Effector memory CD4-positive, alpha-beta T cell (primary cell): Measurements from ENCODE around the gene GREM2.

Source experiments
- DNase-seq, 3 donors: peaks; one replicate each; pipeline ENCODE4 v3.0.0-alpha.2; 2020
- H3K27ac ChIP-seq: 2 replicates; pipeline ENCODE4 v1.7.0; 2013; ENCODE audit warnings: mild to moderate bottlenecking, low read length, moderate library complexity; ENCODE audit not compliant: insufficient read depth, poor library complexity, severe bottlenecking
- H3K27me3 ChIP-seq: replicated peaks from 2 replicates; pipeline ENCODE4 v1.7.0; 2013; ENCODE audit warnings: mild to moderate bottlenecking, low read length; ENCODE audit not compliant: insufficient read depth, control insufficient read depth, poor library complexity, severe bottlenecking
- H3K36me3 ChIP-seq: 2 replicates; pipeline ENCODE4 v1.7.0; 2013; ENCODE audit warnings: mild to moderate bottlenecking, low read length, moderate library complexity; ENCODE audit not compliant: control insufficient read depth, insufficient read depth
- H3K4me1 ChIP-seq: 2 replicates; pipeline ENCODE4 v1.7.0; 2013; ENCODE audit warnings: low read length, mild to moderate bottlenecking; ENCODE audit not compliant: control insufficient read depth, insufficient read depth, poor library complexity, severe bottlenecking
- H3K4me3 ChIP-seq: 2 replicates; pipeline ENCODE4 v1.7.0; 2013; ENCODE audit warnings: low read length, low read depth, mild to moderate bottlenecking; ENCODE audit not compliant: insufficient read depth, poor library complexity, severe bottlenecking
- H3K9me3 ChIP-seq: 2 replicates; pipeline ENCODE4 v1.7.0; 2013; ENCODE audit warnings: mild to moderate bottlenecking, low read length, moderate library complexity; ENCODE audit not compliant: control insufficient read depth

Gene GREM2

GRCh38 chr1:240635466-240636256 is 23.7 kb upstream of the GREM2 start:
- no peak for DNase-seq
- Histone ChIP-seq H3K27me3 (no peaks in the 10 kb centered on the region), H3K9me3 (no peaks in the 10 kb centered on the region), H3K36me3 (no peaks in the 10 kb centered on the region), H3K27ac (no peak overlapping the region), H3K4me3 (no peak overlapping the region), H3K4me1 (no peaks in the 10 kb centered on the region)

GRCh38 chr1:240630409-240630808 is 18.5 kb upstream of the GREM2 start:
- H3K4me1 ChIP-seq: no peaks in the 10 kb centered on the region
- no peaks in the 10 kb centered on the region for H3K9me3 ChIP-seq
- H3K27me3 ChIP-seq: no peaks in the 10 kb centered on the region
- no peak overlapping the region for H3K4me3 ChIP-seq
- no peak for DNase-seq
- no peak overlapping the region for H3K27ac ChIP-seq
- H3K36me3 ChIP-seq: no peaks in the 10 kb centered on the region

- Histone ChIP-seq H3K9me3 (no peaks in the 10 kb centered on the region), H3K4me1 (no peaks in the 10 kb centered on the region), H3K27ac (no peak overlapping the region), H3K27me3 (no peaks in the 10 kb centered on the region), H3K4me3 (no peak overlapping the region), H3K36me3 (no peaks in the 10 kb centered on the region)
- DNase-seq: no peak
These were observed 9.3 kb upstream of the GREM2 start for GRCh38 chr1:240621249-240621648.

- no peaks in the 10 kb centered on the region for H3K9me3 ChIP-seq
- DNase-seq: no peak
- no peak overlapping the region for H3K4me3 ChIP-seq
- H3K36me3 ChIP-seq: no peaks in the 10 kb centered on the region
- no peak overlapping the region for H3K27ac ChIP-seq
- no peaks in the 10 kb centered on the region for H3K4me1 ChIP-seq
- no peaks in the 10 kb centered on the region for H3K27me3 ChIP-seq
These were observed 8.1 kb upstream of the GREM2 start for GRCh38 chr1:240619906-240620621.

DNA sequence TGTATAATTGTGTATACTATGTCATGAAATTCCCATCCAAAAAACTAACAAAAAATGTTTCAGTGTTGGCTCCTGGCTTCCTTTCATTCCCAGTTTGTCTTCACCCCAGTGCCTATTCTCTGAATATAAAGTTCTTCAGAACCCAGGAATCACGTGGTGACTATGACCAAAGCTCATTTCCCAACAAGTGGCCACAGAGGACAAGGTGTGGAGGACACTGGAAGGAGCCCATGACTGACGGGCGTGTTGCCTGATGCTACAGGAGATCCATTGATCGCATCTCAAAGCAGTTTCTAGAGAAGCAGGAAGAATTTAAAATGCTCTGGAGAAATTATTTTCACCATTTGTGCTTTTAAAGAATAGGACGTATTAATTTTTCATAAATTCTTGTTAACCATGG is 7.4 kb upstream of the GREM2 start:
- no peak for DNase-seq
- no peak overlapping the region for H3K4me3 ChIP-seq
- no peak overlapping the region for H3K27ac ChIP-seq
- no peaks in the 10 kb centered on the region for H3K36me3 ChIP-seq
- H3K9me3 ChIP-seq: no peaks in the 10 kb centered on the region
- H3K4me1 ChIP-seq: no peaks in the 10 kb centered on the region
- no peaks in the 10 kb centered on the region for H3K27me3 ChIP-seq

DNA sequence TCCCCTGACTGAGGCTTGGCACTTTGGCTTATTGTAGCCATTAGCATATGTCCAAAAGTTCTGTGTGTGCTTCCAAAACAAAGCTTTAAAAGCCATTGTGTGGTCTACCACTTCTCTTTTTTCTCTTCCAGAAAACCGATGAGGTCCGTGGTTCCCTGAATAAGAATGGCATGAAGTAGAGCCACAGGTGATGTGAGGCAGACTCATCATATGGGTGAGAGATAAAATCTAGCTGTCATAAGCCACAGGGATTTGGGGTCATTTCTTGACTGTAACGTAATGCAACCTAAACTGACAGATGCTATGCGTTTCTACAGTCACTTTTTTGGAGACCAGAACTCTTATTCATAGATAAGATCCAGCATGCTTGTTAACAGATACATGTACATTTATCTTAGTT is 7.0 kb upstream of the GREM2 start:
- no peak overlapping the region for H3K4me3 ChIP-seq
- H3K4me1 ChIP-seq: no peaks in the 10 kb centered on the region
- no peaks in the 10 kb centered on the region for H3K36me3 ChIP-seq
- H3K27ac ChIP-seq: no peak overlapping the region
- no peak for DNase-seq
- H3K9me3 ChIP-seq: no peaks in the 10 kb centered on the region
- H3K27me3 ChIP-seq: no peaks in the 10 kb centered on the region

DNA sequence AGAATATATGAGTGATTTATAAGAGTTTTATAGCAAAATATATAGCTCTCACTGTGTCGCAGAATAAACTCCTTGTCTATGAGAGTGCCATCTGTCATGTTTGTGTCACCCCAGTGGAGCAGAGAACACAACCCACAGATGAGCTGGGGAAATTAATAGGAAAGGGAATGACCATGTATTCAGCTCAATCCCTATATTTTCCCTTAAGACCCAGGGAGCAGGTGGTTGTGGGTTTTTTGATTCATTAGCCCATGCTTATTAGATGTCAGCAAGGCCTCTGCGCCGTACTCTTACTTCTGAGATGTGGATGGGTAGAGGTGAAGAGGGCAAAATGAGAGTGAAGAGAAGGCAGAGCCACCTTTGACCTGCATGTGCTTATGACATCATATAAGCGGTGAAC is 4.1 kb upstream of the GREM2 start:
- no peaks in the 10 kb centered on the region for H3K9me3 ChIP-seq
- no peaks in the 10 kb centered on the region for H3K4me1 ChIP-seq
- H3K27ac ChIP-seq: no peak overlapping the region
- H3K36me3 ChIP-seq: no peaks in the 10 kb centered on the region
- no peak for DNase-seq
- H3K4me3 ChIP-seq: no peak overlapping the region
- no peaks in the 10 kb centered on the region for H3K27me3 ChIP-seq

- no peak overlapping the region for H3K4me3 ChIP-seq
- no peaks in the 10 kb centered on the region for H3K4me1 ChIP-seq
- DNase-seq: no peak
- H3K27ac ChIP-seq: no peak overlapping the region
- H3K9me3 ChIP-seq: no peaks in the 10 kb centered on the region
- H3K27me3 ChIP-seq: no peaks in the 10 kb centered on the region
- no peaks in the 10 kb centered on the region for H3K36me3 ChIP-seq
These were observed 1.6 kb upstream of the GREM2 start for GRCh38 chr1:240613356-240614142.

DNA sequence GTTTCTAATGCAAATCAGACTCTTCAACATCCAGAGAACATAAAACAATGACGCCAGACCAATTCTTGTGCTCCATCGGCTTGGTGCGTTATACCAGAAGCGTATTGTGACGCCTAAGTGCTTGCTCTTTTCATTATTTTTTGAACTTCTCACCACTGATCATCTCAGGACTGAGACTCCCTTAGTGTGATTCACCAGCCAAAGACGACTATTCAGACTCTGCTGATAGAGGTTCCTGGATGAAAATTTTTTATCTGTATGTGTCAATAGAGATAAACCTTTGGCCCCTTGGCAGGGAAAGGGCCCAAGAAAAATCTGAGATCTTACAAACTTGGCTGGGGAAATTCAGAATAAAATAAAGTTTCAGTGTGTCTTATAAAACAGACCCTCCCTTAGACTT is 856 bp upstream of the GREM2 start:
- Histone ChIP-seq H3K4me3 (no peak overlapping the region), H3K4me1 (no peaks in the 10 kb centered on the region), H3K36me3 (no peaks in the 10 kb centered on the region), H3K27ac (no peak overlapping the region), H3K9me3 (no peaks in the 10 kb centered on the region), H3K27me3 (no peaks in the 10 kb centered on the region)
- no peak for DNase-seq

DNA sequence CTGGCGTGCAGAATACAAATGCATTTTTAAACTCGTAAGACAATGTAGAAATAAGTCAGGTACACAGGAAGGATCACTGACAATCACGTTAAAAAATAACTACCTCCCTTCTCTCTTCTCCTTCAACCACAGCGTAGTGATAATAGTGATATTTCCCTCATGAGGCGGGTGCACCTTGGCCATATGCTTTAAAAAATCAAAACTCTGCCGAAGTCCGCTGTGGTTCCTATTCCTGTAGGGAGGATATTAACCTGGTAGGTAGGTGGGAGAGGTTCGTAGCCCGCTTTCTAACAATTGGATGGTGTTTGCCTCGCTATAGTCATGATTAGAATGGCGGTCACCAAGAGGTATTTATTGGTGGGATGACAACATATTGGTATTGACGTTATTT is 732 bp downstream of the GREM2 start:
- Histone ChIP-seq H3K4me3 (peak overlapping the region; percentile 60), H3K27me3 (no peaks in the 10 kb centered on the region), H3K36me3 (no peaks in the 10 kb centered on the region), H3K4me1 (no peaks in the 10 kb centered on the region), H3K27ac (peak overlapping the region; percentile 62), H3K9me3 (no peaks in the 10 kb centered on the region)
- DNase-seq: no peak
